HG03064 (cell line): ENCODE measurements around the gene KIF4B.

Experiments used
- ATAC-seq: cut with Tn5 transposase; IDR thresholded peaks from one replicate; pipeline ENCODE4 v1.9.1; 2021; ENCODE audit warnings: low read depth; ENCODE audit not compliant: unreplicated experiment

KIF4B gene

GRCh38 chr5:155050384-155051019 lies 36.9 kb downstream of the KIF4B start:
- no peak for ATAC-seq

- ATAC-seq = no peak
Observed at GRCh38 chr5:155052532-155052931, 39.0 kb downstream of the KIF4B start.

- ATAC-seq = no peak
Observed at GRCh38 chr5:155053501-155053900, 39.9 kb downstream of the KIF4B start.

- ATAC-seq = no peak
Observed at GRCh38 chr5:155056644-155057269, 43.2 kb downstream of the KIF4B start.

DNA sequence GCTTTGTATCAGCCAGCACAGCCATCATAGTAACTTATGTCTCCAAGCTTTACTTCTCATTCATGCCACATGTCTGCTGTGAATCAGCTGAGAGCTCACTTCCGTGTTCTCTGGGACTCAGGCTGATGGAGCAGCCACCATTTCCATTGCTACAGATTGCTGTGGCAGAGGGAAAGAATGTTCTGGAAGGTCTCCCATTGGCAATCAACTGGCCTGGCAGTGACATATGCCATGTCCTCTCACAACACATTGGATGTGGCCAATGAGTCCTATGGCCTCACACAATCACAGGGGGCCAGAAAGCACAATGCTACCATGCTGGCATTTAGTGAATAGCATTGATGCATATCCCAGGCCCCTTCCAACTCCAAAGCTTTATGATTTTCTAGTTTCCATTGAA lies 44.1 kb downstream of the KIF4B start:
- no peak for ATAC-seq

DNA sequence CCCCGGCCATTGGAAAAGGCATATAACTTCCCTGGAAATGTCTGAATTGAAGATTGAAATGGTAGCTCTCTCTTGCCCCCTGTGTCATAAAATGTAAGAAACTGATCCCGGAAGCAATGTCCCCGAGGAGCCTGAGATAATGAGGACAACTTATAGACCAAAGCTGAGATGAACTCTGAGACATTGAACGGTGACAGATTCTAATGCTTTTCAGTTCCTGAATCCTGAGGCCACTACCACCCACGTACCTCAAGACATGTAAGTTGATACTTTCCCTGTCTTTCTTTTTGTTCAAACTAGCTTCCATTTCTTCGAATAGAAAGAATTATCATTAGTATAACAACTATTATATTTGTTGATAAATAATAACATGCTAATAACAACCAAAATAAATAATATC lies 51.0 kb downstream of the KIF4B start:
- ATAC-seq = no peak

DNA sequence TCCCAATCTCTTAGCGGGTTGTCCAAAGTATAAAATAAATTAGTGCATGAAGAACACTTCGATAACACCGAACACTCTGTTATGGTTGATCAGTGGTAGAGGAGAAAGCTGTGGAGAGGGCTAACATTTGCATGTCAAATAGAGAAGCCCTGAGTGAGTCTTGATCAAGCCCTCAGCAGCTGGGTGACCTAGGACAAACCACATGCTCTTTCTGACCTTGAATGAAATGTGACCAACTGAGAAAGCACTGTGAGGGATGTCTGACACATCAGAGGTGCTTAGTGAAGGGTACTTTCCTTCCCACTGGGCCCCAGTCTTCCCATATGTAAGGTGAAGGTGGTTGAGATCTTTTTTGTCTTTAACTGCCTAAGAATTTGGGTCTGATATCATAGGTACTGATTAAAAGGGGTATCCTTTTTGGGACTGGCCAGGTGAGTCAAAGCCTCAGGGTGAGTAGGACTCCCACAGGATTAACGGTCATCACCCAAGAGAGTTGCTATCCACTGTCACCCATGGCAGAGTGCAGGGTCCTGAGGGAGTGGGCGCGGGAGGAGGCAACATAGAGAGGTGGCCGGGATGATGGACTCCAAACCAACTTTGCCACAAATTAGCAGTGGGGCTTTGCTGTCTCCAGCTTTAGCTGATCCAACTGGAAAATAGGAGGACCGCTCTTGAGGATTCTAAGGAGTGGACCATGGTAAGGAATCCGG lies 53.5 kb downstream of the KIF4B start:
- no peak for ATAC-seq
